SU-DHL-6 (cell line): ENCODE results near the gene RBCK1.

Experiments used
- H2AFZ ChIP-seq: fragments of 200-600 bp; sonication (generic); 2 replicates; pipeline ENCODE4 v1.6.1; 2014; ENCODE audit warnings: low read depth, mild to moderate bottlenecking, moderate library complexity, mixed read lengths, antibody characterized with exemption, low read length; ENCODE audit not compliant: severe bottlenecking
- H3F3A ChIP-seq: fragments of 200-600 bp; shearing (Covaris generic); 2 replicates; pipeline ENCODE4 v1.6.0; 2016; ENCODE audit warnings: antibody characterized with exemption, mild to moderate bottlenecking; ENCODE audit not compliant: insufficient read depth
- H3K27ac ChIP-seq: fragments of 200-600 bp; sonication (generic); 2 replicates; pipeline ENCODE4 v1.5.1; 2016; ENCODE audit warnings: low read depth, mild to moderate bottlenecking, low read length, moderate library complexity, mixed read lengths
- H3K27me3 ChIP-seq: fragments of 200-600 bp; sonication (generic), shearing (Covaris generic); 2 replicates; pipeline ENCODE4 v1.6.0; 2014; ENCODE audit warnings: mild to moderate bottlenecking, low read length
- H3K36me3 ChIP-seq: fragments of 200-600 bp; sonication (generic); 2 replicates; pipeline ENCODE4 v1.6.1; 2014; ENCODE audit warnings: mild to moderate bottlenecking, low read length, mixed read lengths
- H3K4me2 ChIP-seq: fragments of 300-600, 200-600 bp; shearing (Covaris generic), sonication (generic); 2 replicates; pipeline ENCODE4 v1.6.0; 2014; ENCODE audit warnings: low read length, low read depth, mild to moderate bottlenecking; ENCODE audit not compliant: poor library complexity, severe bottlenecking
- H3K4me3 ChIP-seq: fragments of 200-600 bp; sonication (generic); 2 replicates; pipeline ENCODE4 v1.5.1; 2014; ENCODE audit warnings: antibody characterized with exemption, low read length, mild to moderate bottlenecking, mixed read lengths; ENCODE audit not compliant: insufficient read depth, poor library complexity, severe bottlenecking
- H3K79me2 ChIP-seq: fragments of 200-600 bp; sonication (generic); 2 replicates; pipeline ENCODE4 v1.6.1; 2014; ENCODE audit warnings: mild to moderate bottlenecking, low read length, moderate library complexity; ENCODE audit not compliant: insufficient read depth
- H3K9ac ChIP-seq: fragments of 200-600 bp; sonication (generic); 2 replicates; pipeline ENCODE4 v1.7.0; 2014; ENCODE audit warnings: mild to moderate bottlenecking, low read length
- H3K9me2 ChIP-seq: fragments of 200-600 bp; sonication (generic); replicated peaks from 2 replicates; pipeline ENCODE4 v1.6.1; 2014; ENCODE audit warnings: low read length; ENCODE audit not compliant: insufficient read depth
- H3K9me3 ChIP-seq: fragments of 200-600 bp; sonication (generic); 2 replicates; pipeline ENCODE4 v1.6.1; 2014; ENCODE audit warnings: low read length, mixed read lengths; ENCODE audit not compliant: insufficient read depth
- H4K20me1 ChIP-seq: fragments of 200-600 bp; sonication (generic); 2 replicates; pipeline ENCODE4 v1.6.1; 2014; ENCODE audit warnings: low read depth, mild to moderate bottlenecking, antibody characterized with exemption, low read length, moderate library complexity, mixed read lengths
- EZH2phosphoT487 ChIP-seq: fragments of 200-600 bp; sonication (generic), shearing (Covaris generic); conservative IDR thresholded peaks from 2 replicates; pipeline ENCODE4 v1.6.1; 2018; ENCODE audit warnings: mild to moderate bottlenecking, antibody characterized with exemption, low read length, moderate library complexity, mixed read lengths
- TF ChIP-seq, protein P1 (sequence below): fragments of 200-600 bp; sonication (generic); IDR thresholded peaks from one replicate; pipeline ENCODE4 v1.5.1; 2017; ENCODE audit warnings: antibody characterized with exemption, mild to moderate bottlenecking, low read length, moderate library complexity; ENCODE audit not compliant: insufficient read depth, poor library complexity, severe bottlenecking

The RBCK1 gene

DNA sequence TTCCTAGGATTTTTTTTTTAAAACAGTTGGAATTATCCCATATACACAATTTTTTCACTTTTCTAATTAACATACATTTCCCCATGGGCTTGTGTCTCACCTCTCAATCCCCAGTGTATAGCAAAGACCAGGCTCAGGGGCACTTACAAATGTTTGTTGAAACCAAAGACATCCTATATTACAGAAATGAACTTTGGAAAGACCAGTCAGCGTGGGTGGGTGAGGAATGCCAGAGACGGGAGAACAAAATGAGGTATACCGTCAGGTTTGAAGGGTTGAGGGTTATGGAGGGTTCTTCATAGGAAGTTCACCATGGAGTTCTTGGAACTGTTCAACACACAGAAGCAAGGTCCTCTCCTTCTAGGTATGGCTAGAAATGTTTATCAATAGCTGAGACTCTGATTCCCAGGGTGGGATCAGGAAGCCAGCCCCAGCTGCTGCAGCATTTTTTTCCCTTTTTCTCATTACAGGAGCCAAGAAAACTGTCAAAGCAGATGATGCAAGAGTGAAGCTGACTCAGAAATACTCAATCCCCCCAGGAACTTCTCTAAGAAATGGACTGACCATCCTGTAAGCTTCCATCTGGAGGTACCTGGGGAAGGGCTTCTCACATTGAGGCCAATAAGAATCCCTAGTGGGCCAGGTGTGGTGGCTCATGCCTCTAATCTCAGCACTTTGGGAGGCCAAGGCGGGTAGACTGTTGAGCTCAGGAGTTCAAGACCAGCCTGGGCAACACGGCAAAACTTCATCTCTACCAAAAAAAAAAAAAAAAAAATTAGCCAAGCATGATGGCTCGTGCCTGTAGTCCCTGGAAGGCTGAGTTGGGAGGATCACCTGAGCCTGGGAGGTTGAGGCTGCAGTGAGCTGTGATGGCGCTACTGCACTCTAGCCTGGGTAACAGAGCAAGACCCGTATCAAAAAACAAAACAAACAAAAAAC lies 70.2 kb downstream of the RBCK1 start:
- Histone ChIP-seq H3K27ac (no peak overlapping the region), H3K4me3 (no peak overlapping the region), H3K9me2 (no peaks in the 10 kb centered on the region), H3K9me3 (no peaks in the 10 kb centered on the region), H2AFZ (no peak overlapping the region), H3K9ac (no peak overlapping the region), H3K79me2 (no peaks in the 10 kb centered on the region), H3K36me3 (peaks cover 8% of the 10 kb centered on the region; the same call in 1 of the 2 replicates), H3F3A (peaks cover 21% of the 10 kb centered on the region; the same call in 1 of the 2 replicates), H3K4me2 (no peak overlapping the region), H4K20me1 (no peaks in the 10 kb centered on the region), H3K27me3 (no peaks in the 10 kb centered on the region)
- no peak for TF ChIP-seq EZH2phosphoT487
- TF ChIP-seq, protein P1, sequence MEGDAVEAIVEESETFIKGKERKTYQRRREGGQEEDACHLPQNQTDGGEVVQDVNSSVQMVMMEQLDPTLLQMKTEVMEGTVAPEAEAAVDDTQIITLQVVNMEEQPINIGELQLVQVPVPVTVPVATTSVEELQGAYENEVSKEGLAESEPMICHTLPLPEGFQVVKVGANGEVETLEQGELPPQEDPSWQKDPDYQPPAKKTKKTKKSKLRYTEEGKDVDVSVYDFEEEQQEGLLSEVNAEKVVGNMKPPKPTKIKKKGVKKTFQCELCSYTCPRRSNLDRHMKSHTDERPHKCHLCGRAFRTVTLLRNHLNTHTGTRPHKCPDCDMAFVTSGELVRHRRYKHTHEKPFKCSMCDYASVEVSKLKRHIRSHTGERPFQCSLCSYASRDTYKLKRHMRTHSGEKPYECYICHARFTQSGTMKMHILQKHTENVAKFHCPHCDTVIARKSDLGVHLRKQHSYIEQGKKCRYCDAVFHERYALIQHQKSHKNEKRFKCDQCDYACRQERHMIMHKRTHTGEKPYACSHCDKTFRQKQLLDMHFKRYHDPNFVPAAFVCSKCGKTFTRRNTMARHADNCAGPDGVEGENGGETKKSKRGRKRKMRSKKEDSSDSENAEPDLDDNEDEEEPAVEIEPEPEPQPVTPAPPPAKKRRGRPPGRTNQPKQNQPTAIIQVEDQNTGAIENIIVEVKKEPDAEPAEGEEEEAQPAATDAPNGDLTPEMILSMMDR: no peak

DNA sequence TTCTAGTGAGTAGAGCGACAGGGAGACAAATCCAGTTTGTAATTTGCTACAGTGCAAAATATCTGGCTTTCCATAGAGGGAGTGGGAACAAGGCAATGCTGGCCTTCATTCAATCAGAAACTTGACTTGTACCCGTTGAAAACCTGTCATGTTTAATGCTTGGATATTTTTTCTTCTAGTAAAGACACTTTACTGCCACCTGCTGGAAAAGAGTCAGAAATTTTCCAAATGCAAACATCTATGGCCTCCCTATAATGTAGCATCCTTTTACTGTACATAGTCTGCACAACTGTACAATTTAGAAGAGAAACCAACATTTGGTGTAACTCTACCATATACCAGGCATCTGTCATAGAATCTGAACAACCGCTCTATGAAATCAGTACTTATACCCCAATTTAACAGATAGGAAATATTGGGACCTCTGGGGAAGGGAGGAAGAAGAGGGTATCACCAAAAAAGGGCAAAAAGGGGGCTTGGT lies 70.9 kb downstream of the RBCK1 start:
- Histone ChIP-seq H3K4me2 (no peak overlapping the region), H3K4me3 (no peak overlapping the region), H3F3A (peaks cover 21% of the 10 kb centered on the region; the same call in 1 of the 2 replicates), H3K9me2 (no peaks in the 10 kb centered on the region), H3K79me2 (no peaks in the 10 kb centered on the region), H2AFZ (no peak overlapping the region), H4K20me1 (no peaks in the 10 kb centered on the region), H3K36me3 (peaks cover 14% of the 10 kb centered on the region; the same call in 1 of the 2 replicates), H3K9ac (no peak overlapping the region), H3K27me3 (no peaks in the 10 kb centered on the region), H3K9me3 (no peaks in the 10 kb centered on the region), H3K27ac (no peak overlapping the region)
- TF ChIP-seq, protein P1: peak; percentile 50
- TF ChIP-seq EZH2phosphoT487: no peak

DNA sequence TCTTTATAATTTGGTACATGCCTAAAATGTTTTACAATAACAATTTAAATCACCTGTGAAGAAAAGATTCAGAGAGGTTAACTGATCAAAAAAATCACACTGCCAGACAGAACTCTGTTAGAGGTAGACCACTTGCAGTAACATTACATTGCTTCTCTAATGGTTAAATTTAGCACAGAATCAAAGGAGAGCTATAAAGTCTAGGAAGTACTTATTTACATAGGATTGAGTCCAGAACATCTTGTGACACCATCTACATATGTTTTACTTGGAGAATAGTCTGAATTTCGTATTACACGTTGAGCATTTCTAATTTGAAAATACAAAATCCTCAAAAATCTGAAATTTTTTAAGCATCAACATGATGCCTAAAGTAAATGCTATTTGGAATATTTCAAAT lies 71.4 kb downstream of the RBCK1 start:
- H3K27me3 ChIP-seq: no peaks in the 10 kb centered on the region
- peaks cover 21% of the 10 kb centered on the region; the same call in 1 of the 2 replicates for H3F3A ChIP-seq
- no peak overlapping the region for H2AFZ ChIP-seq
- H3K9me3 ChIP-seq: no peaks in the 10 kb centered on the region
- TF ChIP-seq, protein P1: no peak
- no peak for TF ChIP-seq EZH2phosphoT487
- H3K9me2 ChIP-seq: no peaks in the 10 kb centered on the region
- H3K79me2 ChIP-seq: no peaks in the 10 kb centered on the region
- H4K20me1 ChIP-seq: no peaks in the 10 kb centered on the region
- no peak overlapping the region for H3K4me3 ChIP-seq
- no peak overlapping the region for H3K27ac ChIP-seq
- no peak overlapping the region for H3K4me2 ChIP-seq
- H3K9ac ChIP-seq: no peak overlapping the region
- peaks cover 16% of the 10 kb centered on the region; the same call in 1 of the 2 replicates for H3K36me3 ChIP-seq
